BE2C (cell line): Measurements from ENCODE around the gene IWS1.

Experiments used
- DNase-seq: peaks from one replicate; pipeline ENCODE4 v3.0.0-alpha.2; 2020
- H3K27me3 ChIP-seq: fragments of 250-450 bp; sonication (Bioruptor Pico); 2 replicates; pipeline ENCODE4 v1.5.1; 2020; ENCODE audit warnings: mild to moderate bottlenecking
- H3K36me3 ChIP-seq: fragments of 250-450 bp; sonication (Bioruptor Pico); 2 replicates; pipeline ENCODE4 v1.5.1; 2020; ENCODE audit warnings: mild to moderate bottlenecking
- H3K4me1 ChIP-seq: fragments of 250-450 bp; sonication (Bioruptor Pico); 2 replicates; pipeline ENCODE4 v1.5.1; 2020
- H3K4me3 ChIP-seq: 2 replicates; pipeline ENCODE4 v1.5.1; 2011; ENCODE audit warnings: low read depth, low read length
- H3K9me3 ChIP-seq: fragments of 250-450 bp; sonication (Bioruptor Pico); 2 replicates; pipeline ENCODE4 v1.5.1; 2020
- CTCF ChIP-seq: IDR thresholded peaks from 2 replicates; pipeline ENCODE4 v1.5.1; 2012; ENCODE audit warnings: mild to moderate bottlenecking, low read depth, low read length

Gene IWS1

GRCh38 chr2:127472268-127472667 lies 54.0 kb downstream of the IWS1 start:
- no peaks in the 10 kb centered on the region; the same call in 1 of the 2 replicates for H3K36me3 ChIP-seq
- no peak for TF ChIP-seq CTCF
- no peak overlapping the region for H3K4me3 ChIP-seq
- no peaks in the 10 kb centered on the region for H3K4me1 ChIP-seq
- H3K9me3 ChIP-seq: no peaks in the 10 kb centered on the region
- DNase-seq: no peak
- no peaks in the 10 kb centered on the region for H3K27me3 ChIP-seq

- H3K27me3 ChIP-seq: no peaks in the 10 kb centered on the region
- no peaks in the 10 kb centered on the region for H3K4me1 ChIP-seq
- no peak overlapping the region for H3K4me3 ChIP-seq
- no peak for TF ChIP-seq CTCF
- no peaks in the 10 kb centered on the region for H3K9me3 ChIP-seq
- DNase-seq: no peak
- no peaks in the 10 kb centered on the region; the same call in 1 of the 2 replicates for H3K36me3 ChIP-seq
These were observed 54.9 kb downstream of the IWS1 start for GRCh38 chr2:127471286-127471988.

GRCh38 chr2:127469974-127470373 lies 56.3 kb downstream of the IWS1 start:
- no peaks in the 10 kb centered on the region for H3K27me3 ChIP-seq
- TF ChIP-seq CTCF: no peak
- H3K4me1 ChIP-seq: no peaks in the 10 kb centered on the region
- no peak for DNase-seq
- H3K4me3 ChIP-seq: no peak overlapping the region
- H3K9me3 ChIP-seq: no peaks in the 10 kb centered on the region
- no peaks in the 10 kb centered on the region; the same call in 1 of the 2 replicates for H3K36me3 ChIP-seq

GRCh38 chr2:127469051-127469450 lies 57.2 kb downstream of the IWS1 start:
- Histone ChIP-seq H3K9me3 (no peaks in the 10 kb centered on the region), H3K4me1 (no peaks in the 10 kb centered on the region), H3K36me3 (no peaks in the 10 kb centered on the region; the same call in 1 of the 2 replicates), H3K27me3 (no peaks in the 10 kb centered on the region), H3K4me3 (no peak overlapping the region)
- no peak for DNase-seq
- no peak for TF ChIP-seq CTCF

GRCh38 chr2:127465258-127465657 lies 61.0 kb downstream of the IWS1 start:
- H3K9me3 ChIP-seq: no peaks in the 10 kb centered on the region
- no peaks in the 10 kb centered on the region; the same call in 1 of the 2 replicates for H3K36me3 ChIP-seq
- no peaks in the 10 kb centered on the region for H3K4me1 ChIP-seq
- no peak for TF ChIP-seq CTCF
- no peak overlapping the region for H3K4me3 ChIP-seq
- no peaks in the 10 kb centered on the region for H3K27me3 ChIP-seq
- no peak for DNase-seq

- no peak overlapping the region for H3K4me3 ChIP-seq
- H3K36me3 ChIP-seq: no peaks in the 10 kb centered on the region; the same call in 1 of the 2 replicates
- no peaks in the 10 kb centered on the region for H3K27me3 ChIP-seq
- no peak for DNase-seq
- no peak for TF ChIP-seq CTCF
- no peaks in the 10 kb centered on the region for H3K9me3 ChIP-seq
- no peaks in the 10 kb centered on the region for H3K4me1 ChIP-seq
These were observed 61.6 kb downstream of the IWS1 start for GRCh38 chr2:127464470-127465257.
